Thoracic aorta (tissue), 2 donors: ENCODE measurements around the gene TOMM40L. TPM values are rescaled to one million over a fixed set of nuclear protein-coding genes. Genes with fewer than 3 reads are reported as not detected.

Source experiments
- ATAC-seq: fragments of 150-250 bp; one replicate; pipeline ENCODE4 v1.8.0; 2017; ENCODE audit warnings: low read depth; ENCODE audit not compliant: insufficient number of reproducible peaks, low FRiP score
- DNase-seq: peaks from one replicate; pipeline ENCODE4 v3.0.0-alpha.2; 2020; ENCODE audit warnings: low spot score
- H3K27ac ChIP-seq, 2 donors: fragments of 200-600 bp; sonication (generic); 1 replicate in 1 of 2; 2 replicates in 1 of 2; pipeline ENCODE4 v1.5.1; 2016; ENCODE audit warnings: mild to moderate bottlenecking in 2 of 2, moderate library complexity in 2 of 2
- H3K27me3 ChIP-seq: fragments of 200-600 bp; sonication (generic); replicated peaks from 2 replicates; pipeline ENCODE4 v1.6.0; 2016; ENCODE audit warnings: mild to moderate bottlenecking; ENCODE audit not compliant: insufficient read depth
- H3K36me3 ChIP-seq: fragments of 200-600 bp; sonication (generic); one replicate; pipeline ENCODE4 v1.5.1; 2016
- H3K4me1 ChIP-seq, 2 donors: fragments of 200-600 bp; sonication (generic); 1 replicate in 1 of 2; 2 replicates in 1 of 2; pipeline versions ENCODE4 v1.5.1 to v1.6.0; 2016; ENCODE audit warnings: low read depth in 2 of 2, mild to moderate bottlenecking in 1 of 2; ENCODE audit not compliant: control insufficient read depth in 1 of 2
- H3K4me3 ChIP-seq: fragments of 200-600 bp; sonication (generic); 2 replicates; pipeline ENCODE4 v1.5.1; 2016; ENCODE audit warnings: mild to moderate bottlenecking
- H3K9me3 ChIP-seq: fragments of 200-600 bp; sonication (generic); 2 replicates; pipeline ENCODE4 v1.5.1; 2016
- total RNA-seq, 2 donors: library from RNA; depleted of rRNA; stranded (reverse); fragments of >200 nt; gene quantifications; one replicate each; pipeline versions ENCODE4 v1.1.0 to v1.2.3, GENCODE V29; 2016
- TF ChIP-seq, protein P1 (sequence below): fragments of 200-600 bp; sonication (generic); IDR thresholded peaks from one replicate; pipeline ENCODE4 v1.5.1; 2019; ENCODE audit warnings: antibody characterized with exemption

The TOMM40L gene
- total RNA-seq, 2 donors from 2014 or later: 12.8 to 13.4 TPM

DNA sequence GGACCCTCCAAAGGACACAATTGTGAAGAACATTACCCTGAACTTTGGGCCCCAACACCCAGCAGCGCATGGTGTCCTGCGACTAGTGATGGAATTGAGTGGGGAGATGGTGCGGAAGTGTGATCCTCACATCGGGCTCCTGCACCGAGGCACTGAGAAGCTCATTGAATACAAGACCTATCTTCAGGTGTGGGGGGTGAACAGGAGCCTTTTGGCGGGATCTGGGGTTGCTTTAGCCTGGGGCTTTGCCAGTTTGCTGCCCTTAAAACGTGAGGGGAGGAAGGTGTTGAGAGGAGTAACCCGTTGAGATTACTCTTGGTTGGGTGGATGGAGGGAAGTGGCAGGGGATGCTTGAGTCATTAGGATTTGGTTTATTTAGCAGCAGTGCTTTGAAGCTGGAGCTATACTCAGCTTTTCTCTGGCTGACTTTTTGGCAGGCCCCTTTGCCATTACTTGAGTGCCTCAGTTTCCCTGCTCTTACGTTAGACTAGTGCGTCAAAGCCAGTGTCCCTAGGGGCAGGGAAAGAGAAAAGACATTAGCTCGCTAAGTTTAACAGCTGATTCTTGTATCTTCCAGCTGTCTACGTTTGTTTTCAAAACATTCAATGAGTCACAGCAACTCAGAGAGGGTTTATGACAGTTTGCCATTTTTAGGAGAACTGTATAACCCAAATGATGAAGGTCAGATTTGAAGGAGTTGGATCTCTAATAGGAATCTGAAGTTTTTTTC, 19.3 kb upstream of the TOMM40L start:
- peaks cover 11 to 19% of the 10 kb centered on the region in 2 donors for H3K4me1 ChIP-seq
- H3K36me3 ChIP-seq: peaks cover 31% of the 10 kb centered on the region
- no peaks in the 10 kb centered on the region for H3K9me3 ChIP-seq
- ATAC-seq (no peak), DNase-seq (no peak)
- no peak overlapping the region for H3K27ac ChIP-seq
- TF ChIP-seq, protein P1, sequence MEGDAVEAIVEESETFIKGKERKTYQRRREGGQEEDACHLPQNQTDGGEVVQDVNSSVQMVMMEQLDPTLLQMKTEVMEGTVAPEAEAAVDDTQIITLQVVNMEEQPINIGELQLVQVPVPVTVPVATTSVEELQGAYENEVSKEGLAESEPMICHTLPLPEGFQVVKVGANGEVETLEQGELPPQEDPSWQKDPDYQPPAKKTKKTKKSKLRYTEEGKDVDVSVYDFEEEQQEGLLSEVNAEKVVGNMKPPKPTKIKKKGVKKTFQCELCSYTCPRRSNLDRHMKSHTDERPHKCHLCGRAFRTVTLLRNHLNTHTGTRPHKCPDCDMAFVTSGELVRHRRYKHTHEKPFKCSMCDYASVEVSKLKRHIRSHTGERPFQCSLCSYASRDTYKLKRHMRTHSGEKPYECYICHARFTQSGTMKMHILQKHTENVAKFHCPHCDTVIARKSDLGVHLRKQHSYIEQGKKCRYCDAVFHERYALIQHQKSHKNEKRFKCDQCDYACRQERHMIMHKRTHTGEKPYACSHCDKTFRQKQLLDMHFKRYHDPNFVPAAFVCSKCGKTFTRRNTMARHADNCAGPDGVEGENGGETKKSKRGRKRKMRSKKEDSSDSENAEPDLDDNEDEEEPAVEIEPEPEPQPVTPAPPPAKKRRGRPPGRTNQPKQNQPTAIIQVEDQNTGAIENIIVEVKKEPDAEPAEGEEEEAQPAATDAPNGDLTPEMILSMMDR: no peak
- H3K27me3 ChIP-seq: no peaks in the 10 kb centered on the region
- H3K4me3 ChIP-seq: no peak overlapping the region

GRCh38 chr1:161207173-161207572, 18.7 kb upstream of the TOMM40L start:
- Histone ChIP-seq H3K9me3 (no peaks in the 10 kb centered on the region), H3K27me3 (no peaks in the 10 kb centered on the region), H3K27ac (no peak overlapping the region), H3K4me1 (peaks cover 11 to 18% of the 10 kb centered on the region in 2 donors), H3K4me3 (no peak overlapping the region), H3K36me3 (peaks cover 36% of the 10 kb centered on the region)
- TF ChIP-seq, protein P1: no peak
- no peak for DNase-seq
- ATAC-seq: peak; percentile 66

- DNase-seq: no peak
- no peaks in the 10 kb centered on the region for H3K9me3 ChIP-seq
- no peak overlapping the region for H3K4me3 ChIP-seq
- no peak overlapping the region for H3K27ac ChIP-seq
- H3K4me1 ChIP-seq: peaks cover 3 to 7% of the 10 kb centered on the region in 2 donors
- TF ChIP-seq, protein P1: peak; percentile 83
- H3K36me3 ChIP-seq: peaks cover 62% of the 10 kb centered on the region
- ATAC-seq: no peak
- H3K27me3 ChIP-seq: no peaks in the 10 kb centered on the region
These were observed 16.0 kb upstream of the TOMM40L start for GRCh38 chr1:161209790-161210409.

- Histone ChIP-seq H3K4me1 (no peaks in the 10 kb centered on the region), H3K9me3 (no peaks in the 10 kb centered on the region), H3K27ac (peak overlapping the region in 1 of 2 donors; percentile 16), H3K4me3 (no peak overlapping the region), H3K36me3 (peaks cover 49% of the 10 kb centered on the region), H3K27me3 (no peaks in the 10 kb centered on the region)
- TF ChIP-seq, protein P1: no peak
- no peak for ATAC-seq
- DNase-seq: no peak
These were observed 11.5 kb upstream of the TOMM40L start for GRCh38 chr1:161214369-161214768.

- Histone ChIP-seq H3K27me3 (no peaks in the 10 kb centered on the region), H3K9me3 (no peaks in the 10 kb centered on the region), H3K4me3 (peak within 1 kb of the TSS; percentile 59), H3K27ac (peak within 1 kb of the TSS in 1 of 2 donors; percentile 53), H3K4me1 (no peaks in the 10 kb centered on the region), H3K36me3 (peaks cover 45% of the 10 kb centered on the region)
- ATAC-seq (no peak), DNase-seq (no peak)
- TF ChIP-seq, protein P1: no peak
These were observed 10.8 kb upstream of the TOMM40L start, which contains the start of gene FCER1G for GRCh38 chr1:161215076-161215475. FCER1G (plus strand) TSS chr1:161215295; CDS start chr1:161215322, 27 bp downstream.
